ENCODE results near the gene SERPING1.

DNA sequence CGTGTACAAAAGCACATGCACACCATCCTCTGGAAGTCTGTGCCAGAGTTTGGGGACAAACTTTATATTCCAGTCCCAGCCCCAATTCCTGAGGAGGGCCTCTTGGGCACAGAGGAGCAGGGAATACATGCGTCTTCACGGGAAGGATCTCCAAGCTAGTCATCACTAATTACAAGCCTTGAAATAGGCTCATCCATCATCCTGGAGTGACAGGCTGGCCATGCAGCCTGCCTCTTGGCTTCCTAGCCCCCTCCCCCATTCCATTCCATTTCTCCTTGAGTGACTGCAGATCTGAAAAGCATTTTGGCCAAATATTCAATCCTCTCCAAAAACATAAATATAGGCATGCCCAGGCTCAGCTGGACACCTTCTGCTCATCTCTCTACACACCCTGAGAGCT, 24.8 kb downstream of the SERPING1 start:
- no peak for TF ChIP-seq CTCF (IDR thresholded peaks at IDR 0.05)
- no peak for TF ChIP-seq POLR2A (IDR thresholded peaks at IDR 0.05)
